Retinal pigment epithelial cell (primary cell): Measurements from ENCODE around the gene DAD1.

ENCODE experiments used
- DNase-seq: peaks from one replicate; pipeline ENCODE4 v3.0.0-alpha.2; 2010; ENCODE audit warnings: low read depth
- H3K4me3 ChIP-seq: 2 replicates; pipeline ENCODE4 v1.5.1; 2011; ENCODE audit warnings: mild to moderate bottlenecking, low read length, control low read depth, moderate library complexity
- CTCF ChIP-seq: conservative IDR thresholded peaks from 2 replicates; pipeline ENCODE4 v1.5.1; 2011; ENCODE audit warnings: low read depth, low read length, control low read depth, inconsistent platforms

DAD1 gene

DNA sequence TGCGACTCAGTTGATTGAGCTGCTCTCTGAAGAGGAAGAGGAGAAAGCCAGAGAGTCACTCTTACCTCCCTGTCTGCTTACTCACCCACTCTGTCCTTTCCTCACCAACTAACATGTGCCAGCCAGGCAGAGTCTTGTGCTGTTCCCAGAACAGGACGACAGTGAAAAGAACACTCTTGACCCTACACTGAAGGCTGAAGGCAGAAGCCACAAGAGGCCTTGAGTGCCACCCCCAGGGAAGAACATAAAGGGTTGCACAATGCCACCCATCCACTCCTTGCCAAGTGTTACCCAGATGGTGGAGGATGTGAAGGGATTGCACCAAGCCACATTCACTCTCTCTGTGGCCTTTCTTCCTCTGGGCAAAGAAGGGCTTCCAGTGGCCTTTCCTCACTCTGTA, 21.9 kb upstream of the DAD1 start:
- TF ChIP-seq CTCF = no peak
- no peak for DNase-seq
- H3K4me3 ChIP-seq = no peak overlapping the region

DNA sequence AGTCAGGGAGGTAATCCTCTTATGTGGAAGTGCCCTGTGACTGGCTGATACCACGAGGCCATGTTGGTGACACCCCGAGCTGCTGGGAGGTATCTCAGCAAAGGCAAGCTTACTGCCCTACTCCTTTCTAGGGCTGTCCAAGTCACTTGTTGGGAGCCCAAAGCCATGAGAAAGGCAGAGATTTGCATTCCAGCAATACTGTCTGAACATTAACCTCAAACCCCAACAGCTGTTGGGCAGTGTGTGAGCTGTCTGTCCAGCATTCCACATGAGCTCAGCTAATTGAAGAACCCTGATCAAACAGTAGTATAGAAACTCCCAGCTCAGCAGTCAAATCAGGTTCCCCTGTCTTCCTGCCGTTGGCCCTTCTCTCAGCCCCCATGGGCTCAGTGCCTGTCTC, 18.3 kb upstream of the DAD1 start:
- no peak for DNase-seq
- no peak overlapping the region for H3K4me3 ChIP-seq
- TF ChIP-seq CTCF = no peak

DNA sequence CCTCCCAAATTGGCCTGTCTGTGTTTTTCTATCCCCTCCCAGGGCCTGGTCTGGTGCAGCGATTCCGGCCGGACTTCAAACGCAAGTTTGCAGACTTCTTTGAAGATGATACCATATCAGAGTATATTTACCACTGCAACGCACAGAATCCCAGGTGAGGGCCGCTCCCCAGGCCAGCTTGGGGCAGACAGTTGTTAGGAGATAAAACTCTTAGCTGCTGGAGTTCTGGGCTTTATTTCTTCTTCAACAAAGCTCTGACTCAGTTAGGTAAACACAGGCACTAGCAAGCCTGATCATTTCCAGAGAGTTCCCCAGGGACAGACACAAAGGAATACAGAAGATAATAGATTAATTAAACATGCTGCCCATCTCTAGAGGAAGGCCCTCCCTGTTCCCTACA, 17.4 kb upstream of the DAD1 start:
- no peak for DNase-seq
- no peak overlapping the region for H3K4me3 ChIP-seq
- no peak for TF ChIP-seq CTCF

- DNase-seq = no peak
- no peak overlapping the region for H3K4me3 ChIP-seq
- TF ChIP-seq CTCF = no peak
These were observed 13.8 kb upstream of the DAD1 start for GRCh38 chr14:22602862-22603261.

DNA sequence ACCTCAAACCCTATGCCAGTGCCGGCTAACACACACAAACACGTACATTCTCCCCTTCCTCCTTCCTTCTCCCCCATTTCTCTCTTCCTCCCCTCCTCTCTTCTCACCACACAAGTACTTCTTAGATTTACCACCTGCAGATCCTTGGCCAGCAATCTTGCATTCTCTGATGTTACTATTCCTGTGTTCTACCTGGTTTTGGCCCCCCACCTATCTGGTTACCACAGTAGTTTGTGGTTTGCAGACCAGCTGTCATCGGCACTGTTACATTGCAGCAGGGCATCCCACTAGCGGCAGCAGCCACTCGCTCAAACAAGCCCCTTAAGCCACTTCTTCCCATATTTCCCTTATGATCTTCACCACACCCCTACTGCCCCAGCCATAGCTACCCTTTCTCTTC, 13.0 kb upstream of the DAD1 start:
- no peak overlapping the region for H3K4me3 ChIP-seq
- no peak for DNase-seq
- no peak for TF ChIP-seq CTCF

DNA sequence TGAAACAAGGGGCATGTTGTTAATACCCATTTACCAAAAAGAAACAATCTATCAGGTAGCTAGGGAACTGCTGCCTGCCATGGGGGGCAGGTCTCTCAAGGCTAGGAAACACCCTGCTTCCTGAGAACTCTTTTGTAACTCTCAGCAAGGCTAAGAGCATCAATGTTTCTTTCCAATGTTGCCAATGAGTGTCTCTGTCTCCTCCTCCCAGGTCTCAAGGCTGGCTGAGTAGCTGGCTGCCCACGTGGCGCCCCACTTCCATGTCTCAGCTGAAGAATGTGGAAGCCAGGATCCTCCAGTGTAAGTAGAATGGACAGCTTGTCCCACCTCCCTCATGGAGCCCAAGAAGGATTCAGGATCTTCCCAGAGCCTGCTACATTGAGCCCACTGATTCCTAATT, 12.4 kb upstream of the DAD1 start:
- TF ChIP-seq CTCF = no peak
- H3K4me3 ChIP-seq = no peak overlapping the region
- DNase-seq = no peak

DNA sequence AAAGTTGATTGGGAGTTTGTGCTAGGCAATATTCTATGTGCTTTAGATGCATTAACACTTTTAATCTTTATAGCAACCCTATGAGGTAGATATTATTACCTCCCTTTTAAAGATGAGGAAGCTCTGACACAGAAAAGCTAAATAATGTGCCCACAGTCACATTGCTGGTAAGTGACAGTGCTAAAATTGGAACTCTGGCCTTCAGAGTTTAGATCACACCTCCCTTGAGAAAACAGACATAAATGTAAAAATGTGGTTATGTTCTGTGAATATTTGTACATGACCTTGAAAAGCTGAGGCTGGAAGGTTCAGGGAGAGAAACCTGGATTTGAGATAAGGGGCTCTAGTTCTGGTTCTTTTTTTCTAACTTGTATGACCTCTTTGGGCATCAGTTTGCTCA, 11.0 kb upstream of the DAD1 start:
- no peak for DNase-seq
- TF ChIP-seq CTCF = no peak
- H3K4me3 ChIP-seq = no peak overlapping the region
